ENCODE measurements around the gene MED22.

DNA sequence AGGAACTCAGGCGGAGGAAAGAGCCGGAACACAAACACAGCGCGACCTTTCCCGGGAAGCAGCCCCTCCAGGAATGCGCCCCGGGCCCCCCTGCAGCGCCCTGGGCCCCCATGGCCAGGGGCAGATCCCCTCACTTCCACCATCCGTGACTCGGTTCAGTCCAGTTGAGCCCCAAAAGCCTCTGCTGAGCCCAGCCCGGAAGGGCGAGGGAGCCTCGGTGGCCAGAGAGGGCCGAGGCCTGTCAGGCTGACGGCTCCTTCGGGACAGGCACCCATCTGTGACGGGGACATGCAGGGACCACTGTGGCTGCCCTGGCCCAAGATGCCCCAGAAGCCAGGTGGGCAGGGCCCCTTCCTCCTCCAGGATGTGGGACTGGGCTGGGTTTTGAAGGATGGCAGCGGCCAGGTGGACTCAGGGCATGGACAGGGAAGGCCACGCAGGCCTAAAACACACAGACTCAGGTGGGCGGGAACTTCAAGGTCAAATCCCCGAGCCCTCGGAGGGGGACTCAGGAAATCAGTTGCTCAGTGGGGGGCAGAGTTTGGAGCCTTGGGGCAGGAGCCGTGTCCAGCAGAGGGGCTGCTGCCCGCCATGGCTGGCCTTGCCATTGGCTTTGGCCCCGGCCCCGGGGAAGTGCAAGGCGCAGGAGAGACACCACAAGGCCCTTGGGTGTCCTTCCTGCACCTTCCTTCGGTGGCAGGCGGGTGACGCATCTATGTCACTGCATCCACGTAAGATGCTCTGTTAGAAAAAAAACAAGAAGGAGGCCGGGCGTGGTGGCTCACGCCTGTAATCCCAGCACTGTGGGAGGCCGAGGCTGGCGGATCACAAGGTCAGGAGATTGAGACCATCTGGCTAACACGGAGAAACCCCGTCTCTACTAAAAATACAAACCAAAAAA lies 43.2 kb downstream of the MED22 start:
- TF ChIP-seq, protein P1, sequence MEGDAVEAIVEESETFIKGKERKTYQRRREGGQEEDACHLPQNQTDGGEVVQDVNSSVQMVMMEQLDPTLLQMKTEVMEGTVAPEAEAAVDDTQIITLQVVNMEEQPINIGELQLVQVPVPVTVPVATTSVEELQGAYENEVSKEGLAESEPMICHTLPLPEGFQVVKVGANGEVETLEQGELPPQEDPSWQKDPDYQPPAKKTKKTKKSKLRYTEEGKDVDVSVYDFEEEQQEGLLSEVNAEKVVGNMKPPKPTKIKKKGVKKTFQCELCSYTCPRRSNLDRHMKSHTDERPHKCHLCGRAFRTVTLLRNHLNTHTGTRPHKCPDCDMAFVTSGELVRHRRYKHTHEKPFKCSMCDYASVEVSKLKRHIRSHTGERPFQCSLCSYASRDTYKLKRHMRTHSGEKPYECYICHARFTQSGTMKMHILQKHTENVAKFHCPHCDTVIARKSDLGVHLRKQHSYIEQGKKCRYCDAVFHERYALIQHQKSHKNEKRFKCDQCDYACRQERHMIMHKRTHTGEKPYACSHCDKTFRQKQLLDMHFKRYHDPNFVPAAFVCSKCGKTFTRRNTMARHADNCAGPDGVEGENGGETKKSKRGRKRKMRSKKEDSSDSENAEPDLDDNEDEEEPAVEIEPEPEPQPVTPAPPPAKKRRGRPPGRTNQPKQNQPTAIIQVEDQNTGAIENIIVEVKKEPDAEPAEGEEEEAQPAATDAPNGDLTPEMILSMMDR (IDR thresholded peaks at IDR 0.05): no peak
- no peak for TF ChIP-seq POLR2A (IDR thresholded peaks at IDR 0.05)
